HG03521 (cell line): Measurements from ENCODE around the gene AP5B1.

Experiments used
- ATAC-seq: cut with Tn5 transposase; IDR thresholded peaks from one replicate; pipeline ENCODE4 v1.9.1; 2021; ENCODE audit warnings: mild to moderate bottlenecking, moderate library complexity; ENCODE audit not compliant: unreplicated experiment

Gene AP5B1, protein sequence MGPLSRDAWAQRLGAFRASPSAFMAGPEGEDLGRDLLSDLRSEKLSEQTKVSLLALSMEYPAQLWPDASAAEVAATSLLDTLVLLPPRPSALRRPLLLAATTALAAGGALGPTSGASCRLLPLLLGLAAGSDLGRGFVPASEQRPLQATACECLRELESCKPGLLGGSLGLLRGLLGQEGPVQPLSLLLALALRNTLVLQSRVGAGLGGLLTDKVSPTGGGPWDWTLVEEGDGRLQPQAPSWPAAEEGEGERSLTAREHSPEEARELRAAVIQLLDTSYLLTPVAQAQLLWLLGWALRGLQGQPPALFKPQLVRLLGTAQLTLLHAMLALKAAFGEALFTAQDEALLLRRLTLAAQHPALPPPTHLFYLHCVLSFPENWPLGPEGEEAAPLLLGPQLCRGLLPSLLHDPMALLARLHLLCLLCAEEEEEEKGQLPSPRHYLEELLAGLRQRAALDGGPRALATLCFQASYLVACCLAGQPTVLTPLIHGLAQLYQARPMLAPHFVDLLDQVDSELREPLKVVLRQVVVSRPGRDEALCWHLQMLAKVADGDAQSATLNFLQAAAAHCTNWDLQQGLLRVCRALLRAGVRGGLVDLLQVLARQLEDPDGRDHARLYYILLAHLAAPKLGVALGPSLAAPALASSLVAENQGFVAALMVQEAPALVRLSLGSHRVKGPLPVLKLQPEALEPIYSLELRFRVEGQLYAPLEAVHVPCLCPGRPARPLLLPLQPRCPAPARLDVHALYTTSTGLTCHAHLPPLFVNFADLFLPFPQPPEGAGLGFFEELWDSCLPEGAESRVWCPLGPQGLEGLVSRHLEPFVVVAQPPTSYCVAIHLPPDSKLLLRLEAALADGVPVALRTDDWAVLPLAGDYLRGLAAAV

DNA sequence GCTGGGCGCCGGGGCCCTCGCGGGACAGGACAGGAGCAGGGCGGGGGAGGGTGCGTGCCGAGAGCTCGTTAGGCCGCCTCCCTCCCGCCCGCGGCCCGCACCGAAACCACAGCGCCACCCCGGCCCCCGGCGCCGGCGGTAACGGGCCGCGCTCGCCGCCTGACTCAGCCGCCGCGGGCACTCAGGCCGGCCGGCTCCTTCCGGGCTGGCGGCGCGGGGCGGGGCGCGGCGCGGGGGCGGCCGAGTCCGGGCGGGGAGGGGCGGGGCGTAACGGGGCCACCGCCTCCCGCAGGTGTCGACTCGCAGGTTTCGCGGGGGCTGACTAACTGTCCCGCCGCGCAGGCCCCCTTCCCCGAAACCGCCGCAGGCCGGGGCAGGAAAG is at the start of gene AP5B1:
TSS of gene AP5B1 (minus strand) at position 207 of the 382 bp plus-strand sequence. CDS start 385 bp downstream, outside the sequence.
- peak; percentile 57 for ATAC-seq

DNA sequence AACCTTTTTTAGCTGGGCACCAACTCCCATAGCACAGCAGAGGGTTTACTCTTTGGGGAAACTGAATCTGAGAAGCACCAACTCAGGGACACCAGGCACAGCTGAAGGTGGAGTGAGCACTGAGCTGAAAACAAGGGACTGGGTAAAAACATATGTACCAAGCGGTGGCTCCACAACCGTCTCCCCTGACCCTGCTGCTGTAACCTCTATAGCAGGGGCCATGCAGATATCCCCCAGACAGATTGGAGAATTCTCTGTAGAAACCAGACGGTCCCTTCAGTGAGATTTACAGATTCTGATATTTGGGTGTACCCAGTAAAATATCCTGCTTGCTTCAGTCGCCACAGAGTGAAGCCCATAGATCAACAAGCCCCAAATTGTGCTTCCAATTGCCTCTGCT is 48.7 kb upstream of the AP5B1 start:
- no peak for ATAC-seq

DNA sequence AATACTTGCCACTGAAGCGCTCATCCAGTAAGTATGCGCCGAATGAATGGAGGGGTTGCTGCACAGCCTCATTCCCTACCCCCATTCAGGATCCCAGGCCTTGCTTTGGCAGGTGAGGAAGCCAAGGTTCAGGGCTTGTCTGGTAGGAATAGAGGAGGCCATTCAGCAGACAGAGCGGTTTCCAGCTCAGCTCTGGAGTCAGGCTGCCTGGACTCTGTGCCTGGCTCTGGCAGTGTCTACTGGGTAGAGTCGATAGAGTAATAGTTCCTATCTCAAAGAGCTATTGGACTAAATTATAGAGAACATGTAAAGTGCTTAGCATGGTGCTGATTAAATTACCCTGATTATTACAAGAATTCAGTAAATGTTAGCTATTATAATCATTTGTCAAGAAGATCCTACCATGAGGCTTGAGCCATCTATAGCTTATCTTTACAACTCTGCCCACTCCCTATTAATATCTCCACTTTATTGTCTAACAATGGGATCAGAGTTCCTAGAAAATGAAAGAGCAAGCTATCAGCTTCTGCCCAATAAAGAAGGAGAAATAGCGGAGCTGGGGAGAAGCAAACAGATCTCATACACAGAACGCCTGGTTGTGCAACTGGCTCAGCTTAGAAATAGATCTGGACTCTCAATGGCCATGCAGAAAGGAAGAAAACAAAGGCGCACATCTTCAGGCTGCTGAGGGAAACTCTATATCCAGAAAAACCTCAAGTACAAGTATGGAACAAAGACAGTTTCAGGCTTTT is 46.4 kb upstream of the AP5B1 start:
- ATAC-seq = no peak

DNA sequence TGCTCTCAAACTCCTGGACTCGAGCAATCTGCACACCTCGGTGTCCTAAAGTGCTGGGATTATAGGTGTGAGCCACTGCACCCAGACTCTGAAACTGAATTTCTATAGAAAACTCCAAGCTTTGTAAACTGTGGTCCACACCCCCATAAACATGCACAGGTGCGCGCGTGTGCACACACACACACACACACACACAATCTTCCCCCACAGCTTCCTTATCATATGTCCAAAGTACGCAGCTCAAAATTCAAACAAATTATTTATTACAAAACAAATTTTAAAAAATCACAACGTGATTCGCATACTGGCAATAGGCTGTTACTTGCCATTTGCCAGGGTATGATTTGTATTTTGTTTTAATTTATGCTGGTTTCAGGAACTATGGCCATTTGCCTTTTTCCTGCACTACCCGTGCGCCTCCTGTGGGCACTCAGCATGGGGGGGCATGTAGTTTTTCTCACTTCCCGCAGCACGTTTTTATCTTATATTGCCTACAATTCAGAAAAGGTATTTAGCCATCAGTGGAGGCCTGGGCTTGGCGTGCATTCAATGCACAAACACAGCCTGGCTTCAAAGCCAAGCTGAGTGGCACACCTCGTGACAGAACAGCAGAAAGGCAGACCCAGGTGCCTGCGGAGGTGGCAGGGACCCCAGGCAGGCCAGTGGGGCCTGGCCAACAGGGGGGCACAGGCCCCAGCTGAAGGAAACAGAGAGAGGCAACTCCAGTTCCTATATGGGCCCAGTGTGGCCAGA is 42.2 kb upstream of the AP5B1 start:
- ATAC-seq = no peak

DNA sequence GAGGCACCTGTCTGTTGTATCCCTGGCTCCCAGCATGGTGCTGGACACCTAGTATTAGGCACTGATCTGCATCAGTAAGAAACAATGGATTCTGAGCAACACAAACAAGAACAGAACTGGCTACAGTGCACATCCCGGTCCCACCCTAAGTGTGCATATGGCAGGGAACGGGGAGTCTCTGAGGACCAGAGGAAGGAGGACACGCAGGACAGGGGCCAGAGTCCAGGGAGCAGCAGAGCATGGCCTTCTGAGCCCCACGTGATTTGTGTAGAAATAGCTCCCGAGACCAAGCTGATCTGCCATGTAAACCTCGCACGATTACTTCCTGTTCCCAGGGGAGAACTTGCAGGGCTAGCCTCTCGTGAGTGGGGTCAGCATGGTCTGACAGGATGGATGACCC is 40.3 kb upstream of the AP5B1 start:
- no peak for ATAC-seq

DNA sequence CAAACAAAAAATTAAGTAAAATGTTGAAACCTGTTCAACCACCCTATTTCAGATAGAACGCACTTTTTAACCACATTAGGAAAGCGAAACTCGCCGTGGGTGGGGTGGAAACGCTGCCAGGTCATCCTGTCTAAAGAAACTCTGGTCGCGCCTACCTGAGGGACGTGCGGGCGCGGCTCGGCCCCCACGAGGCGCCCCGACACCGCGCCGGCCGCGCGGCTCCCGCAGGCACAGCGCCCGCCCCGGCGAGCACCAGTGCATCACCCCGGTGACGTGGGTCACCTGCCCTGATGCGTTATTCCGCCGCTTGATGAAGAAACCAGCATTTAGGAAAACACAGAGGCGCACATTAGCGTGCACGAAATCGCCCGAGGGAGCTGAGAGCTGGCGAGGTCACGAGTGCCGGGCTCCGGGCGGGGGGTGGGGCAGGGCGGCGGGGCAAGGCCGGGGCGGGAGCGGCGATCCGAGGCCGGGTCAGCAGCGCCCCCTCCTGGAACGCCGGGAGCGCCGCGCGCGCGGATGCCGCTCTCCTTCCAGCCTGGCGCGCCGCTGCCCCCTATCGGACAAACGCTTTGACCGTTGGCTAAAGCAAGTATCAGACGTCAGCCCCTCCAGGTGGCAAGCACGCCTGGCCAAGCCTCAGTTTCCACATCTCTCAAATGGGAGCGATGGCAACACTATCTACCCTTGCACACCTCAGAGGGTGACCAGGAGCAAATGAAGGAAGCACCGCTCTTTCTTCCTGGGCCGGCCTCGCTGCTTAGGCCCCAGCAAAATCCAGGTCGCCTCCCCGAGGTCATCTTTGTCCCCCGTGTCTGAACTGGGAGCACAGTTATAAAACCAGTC is 37.3 kb upstream of the AP5B1 start:
- peak; percentile 96 for ATAC-seq

DNA sequence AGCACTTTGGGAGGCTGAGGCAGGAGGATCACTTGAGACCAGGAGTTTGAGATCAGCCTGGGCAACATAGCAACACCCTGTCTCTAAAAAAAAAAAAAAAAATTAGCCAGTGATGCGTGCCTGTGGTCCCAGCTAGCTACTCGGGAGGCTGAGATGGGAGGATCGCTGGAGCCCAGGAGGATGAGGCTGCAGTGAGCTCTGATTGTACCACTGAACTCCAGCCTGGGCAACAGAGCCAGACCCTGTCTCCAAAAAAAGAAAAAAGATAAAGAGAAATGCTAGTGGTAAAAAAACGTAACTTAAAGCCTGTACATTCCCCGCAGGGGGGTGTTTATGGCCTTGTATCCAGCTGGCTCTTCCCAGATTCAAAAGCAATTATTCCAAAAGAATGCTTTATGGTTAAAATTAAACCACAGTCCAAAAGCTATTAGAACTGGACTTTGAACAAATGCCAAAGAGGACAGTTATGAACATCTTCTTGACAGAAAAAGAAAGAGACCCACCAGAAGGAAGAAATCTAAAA is 36.6 kb upstream of the AP5B1 start:
- no peak for ATAC-seq

DNA sequence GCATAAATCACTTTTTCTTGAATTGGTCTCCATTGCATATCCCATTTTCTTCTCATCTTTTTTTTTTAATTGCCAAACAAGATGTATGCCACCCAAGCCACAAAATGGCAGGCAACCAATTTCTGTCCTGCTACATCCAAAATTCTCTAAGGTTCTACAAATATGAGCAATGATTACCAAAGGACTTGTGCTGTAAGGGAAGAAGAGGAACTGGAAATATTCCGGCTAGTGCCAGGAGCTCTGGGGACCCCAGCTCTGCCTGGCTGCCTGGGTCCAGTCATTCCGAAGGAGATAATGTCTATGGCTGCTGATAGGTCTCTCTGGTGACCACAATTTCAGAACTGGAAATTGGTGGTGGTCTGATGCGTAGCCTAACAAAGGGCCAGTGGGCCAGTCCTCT is 35.9 kb upstream of the AP5B1 start:
- no peak for ATAC-seq

DNA sequence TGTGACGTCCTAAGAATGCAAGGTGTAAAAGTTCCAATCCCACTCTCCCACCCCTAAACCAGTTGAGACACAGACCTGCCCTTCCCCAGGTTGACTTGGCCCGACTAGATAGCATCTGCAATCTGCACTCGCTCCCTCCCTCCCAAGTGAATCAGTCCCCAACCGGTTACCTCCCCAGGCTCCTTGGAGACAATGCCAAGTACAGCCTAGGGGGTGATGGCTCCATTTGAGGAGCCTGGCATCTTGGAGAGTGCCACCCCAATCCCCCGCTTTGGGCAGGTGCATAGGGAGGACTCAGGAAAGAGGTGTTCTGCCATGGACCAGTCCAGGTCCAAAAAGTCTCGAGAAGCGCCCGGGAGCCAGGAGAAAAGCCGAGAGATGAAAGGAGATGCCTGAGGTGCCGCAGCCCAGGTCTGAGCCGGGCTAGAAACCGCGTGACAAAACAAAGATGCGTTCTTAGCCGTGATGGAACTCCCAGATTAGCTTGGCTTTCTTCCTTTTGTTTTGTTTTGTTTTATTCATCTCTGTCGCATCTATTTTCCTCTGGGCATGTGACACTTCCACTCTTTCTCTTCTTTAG is 34.3 kb upstream of the AP5B1 start:
- no peak for ATAC-seq

DNA sequence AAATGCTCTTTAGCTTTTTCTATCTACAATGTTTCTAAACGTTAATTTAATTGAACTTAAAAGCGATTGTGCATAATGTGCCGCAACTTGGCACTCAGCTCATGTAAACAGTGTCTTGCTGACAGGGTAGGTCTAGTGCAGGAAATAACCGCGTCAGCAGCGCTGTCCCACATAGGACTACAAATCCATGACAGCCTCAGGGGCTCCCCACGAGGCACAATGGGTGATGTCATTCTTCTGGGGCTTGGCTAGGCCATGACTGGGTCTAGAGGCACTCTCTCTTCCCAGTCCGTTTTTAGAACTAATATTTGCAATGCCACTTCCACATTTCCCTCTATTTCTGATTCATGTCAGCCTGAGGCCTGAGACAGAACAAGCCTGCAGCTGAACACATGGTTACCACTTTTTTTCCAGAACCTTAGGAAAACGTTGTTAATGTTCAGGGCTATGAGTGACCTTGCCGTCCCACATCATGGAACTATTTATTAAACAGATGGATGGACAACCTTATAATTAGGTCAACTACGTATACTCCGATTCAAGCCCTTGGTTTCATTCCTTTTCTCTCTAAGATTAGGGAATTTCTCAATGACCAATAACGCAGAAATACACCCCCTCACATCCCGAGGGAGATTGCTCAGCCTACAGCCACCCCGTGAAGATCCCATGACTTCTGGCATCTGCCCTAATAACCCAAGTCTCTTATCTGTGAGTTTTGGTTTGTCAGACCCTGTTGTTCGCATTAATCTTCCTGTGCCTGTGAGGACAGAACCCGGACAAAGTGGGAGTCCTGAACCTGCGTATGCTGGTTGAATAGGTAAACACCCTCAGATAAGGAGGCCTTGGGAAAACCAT is 33.6 kb upstream of the AP5B1 start:
- ATAC-seq = no peak

DNA sequence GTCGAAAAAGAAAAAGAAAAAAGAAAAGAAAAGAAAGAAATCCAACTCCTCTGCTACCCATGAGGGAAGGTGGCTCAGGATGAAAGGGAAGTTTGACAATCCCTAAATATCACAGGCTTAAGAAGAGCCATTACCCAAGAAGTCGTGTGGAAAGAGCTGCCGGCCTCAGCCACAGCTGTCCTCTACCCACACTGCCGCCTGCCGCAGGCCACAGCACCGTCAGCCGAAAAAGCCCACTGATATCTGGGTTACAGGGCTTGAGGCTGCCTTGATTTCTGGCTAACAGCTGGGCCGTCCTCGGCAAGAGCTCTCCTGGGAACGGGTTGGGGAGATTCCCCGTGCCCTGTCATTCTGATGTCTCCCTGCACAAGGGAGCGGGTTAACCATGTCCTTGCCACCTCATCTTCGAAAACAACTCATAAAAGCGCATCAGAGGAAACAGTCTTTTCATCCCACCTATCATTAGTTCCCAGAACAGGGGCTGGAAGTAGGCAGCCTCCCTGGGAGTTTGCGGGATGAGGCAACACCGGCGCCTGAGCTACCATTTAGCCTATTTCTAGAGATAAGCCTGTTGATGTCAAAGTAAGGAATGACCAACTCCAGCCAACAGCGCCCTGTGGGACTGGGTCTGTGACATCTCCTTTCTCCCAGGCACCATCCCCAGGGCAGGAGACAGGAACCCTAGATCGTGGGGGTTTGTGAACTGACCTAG is 31.1 kb upstream of the AP5B1 start:
- no peak for ATAC-seq

DNA sequence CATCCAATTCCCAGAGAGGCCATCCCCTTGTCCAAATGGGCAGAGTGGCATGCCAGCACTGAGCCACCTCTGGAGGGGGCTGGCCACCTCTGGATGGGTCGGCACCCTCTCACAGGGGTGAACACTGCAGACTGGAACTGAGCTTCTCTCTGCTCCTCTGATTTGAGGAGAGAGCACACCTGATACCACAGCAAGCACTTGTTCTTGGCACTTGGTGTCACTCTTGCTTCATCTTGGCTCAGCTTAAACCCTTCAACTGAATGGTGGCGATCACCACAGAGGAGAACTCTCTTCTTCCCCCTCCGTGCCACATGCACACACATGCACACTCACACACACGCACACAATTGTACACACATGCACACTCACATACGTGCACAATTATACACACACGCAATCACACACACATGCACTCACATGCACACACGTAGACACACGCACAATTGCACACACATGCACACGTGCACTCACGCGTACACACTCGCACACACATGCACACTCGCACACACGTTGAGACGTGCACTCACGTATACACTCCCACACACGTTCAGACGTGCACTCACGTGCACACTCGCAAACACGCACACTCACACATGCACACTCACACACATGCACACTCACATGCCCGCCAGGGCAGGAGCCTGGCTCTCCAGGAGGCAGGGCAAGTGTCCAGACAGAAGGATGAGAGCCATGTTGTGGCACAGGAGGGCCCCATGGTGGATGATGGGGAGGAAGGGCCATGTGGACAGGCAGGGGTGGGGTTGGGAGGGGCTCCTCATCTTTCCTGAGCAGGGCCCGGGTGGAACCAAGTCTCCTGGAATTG is 29.5 kb upstream of the AP5B1 start:
- no peak for ATAC-seq

DNA sequence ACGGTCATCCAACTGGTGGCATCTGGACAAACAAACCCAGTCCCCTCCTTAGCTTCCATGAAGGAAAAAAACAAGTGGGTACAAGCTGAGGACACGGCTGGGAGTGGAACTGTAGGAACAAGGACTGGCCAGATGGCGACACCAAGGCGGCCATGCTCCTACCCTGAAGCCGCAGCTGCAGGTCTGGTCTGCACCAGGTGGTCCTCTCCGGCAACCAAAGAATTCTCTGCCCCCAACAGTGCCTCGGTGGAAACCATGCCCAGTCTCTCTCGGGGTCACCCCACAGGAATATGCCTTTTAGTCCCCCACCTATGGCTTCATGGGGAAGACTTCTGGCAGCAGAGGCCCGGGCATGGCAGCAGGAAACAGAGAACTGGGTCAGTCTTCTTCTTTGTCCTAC is 28.7 kb upstream of the AP5B1 start:
- no peak for ATAC-seq

DNA sequence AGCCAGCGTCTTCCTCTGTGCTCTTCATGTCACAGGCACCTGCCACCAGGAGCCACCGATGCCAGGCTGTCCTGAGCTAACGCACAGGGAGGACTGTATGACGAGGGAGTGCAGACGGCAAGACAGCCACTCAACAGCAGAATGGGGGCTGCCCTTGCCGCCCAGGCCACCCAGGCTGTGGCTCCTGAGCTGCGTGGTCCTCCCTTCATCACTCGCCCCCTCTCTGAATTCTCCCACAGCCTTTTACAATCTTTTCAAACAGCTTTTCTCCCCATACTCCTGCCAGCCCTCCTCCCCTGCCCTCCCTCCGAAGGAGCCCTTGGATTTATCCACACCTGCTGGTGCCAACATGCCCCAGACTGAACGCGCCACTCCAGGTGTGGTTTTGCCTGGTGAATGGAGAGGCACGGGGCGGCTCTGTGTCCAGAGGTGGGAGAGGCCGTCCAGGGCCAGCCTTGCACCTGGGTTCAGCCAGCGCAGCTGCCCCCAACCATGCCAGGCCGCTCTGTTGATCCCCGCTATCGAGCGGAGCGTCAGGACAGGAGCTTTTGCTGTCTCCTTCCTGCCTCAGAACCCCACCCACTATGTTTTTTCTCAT is 28.1 kb upstream of the AP5B1 start:
- ATAC-seq = no peak

DNA sequence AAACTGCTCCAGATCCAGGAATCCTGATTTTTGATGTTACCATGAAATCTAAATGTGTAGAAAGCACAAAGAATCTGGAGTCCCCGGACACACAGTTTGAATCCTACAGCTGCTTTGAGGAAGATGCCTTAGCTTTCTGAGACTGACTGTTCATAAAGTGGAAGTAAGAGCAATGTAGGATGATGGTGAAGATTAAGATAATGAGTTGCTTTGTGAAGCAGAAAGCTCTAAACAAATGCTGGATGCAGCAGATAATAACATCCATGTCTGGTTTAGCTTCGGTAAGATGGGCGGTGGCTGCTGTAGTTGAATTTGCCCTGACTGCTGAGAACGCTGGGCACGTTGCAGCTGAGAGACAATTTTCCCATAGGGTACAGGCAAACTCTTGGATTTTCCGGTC is 26.2 kb upstream of the AP5B1 start:
- ATAC-seq = no peak

DNA sequence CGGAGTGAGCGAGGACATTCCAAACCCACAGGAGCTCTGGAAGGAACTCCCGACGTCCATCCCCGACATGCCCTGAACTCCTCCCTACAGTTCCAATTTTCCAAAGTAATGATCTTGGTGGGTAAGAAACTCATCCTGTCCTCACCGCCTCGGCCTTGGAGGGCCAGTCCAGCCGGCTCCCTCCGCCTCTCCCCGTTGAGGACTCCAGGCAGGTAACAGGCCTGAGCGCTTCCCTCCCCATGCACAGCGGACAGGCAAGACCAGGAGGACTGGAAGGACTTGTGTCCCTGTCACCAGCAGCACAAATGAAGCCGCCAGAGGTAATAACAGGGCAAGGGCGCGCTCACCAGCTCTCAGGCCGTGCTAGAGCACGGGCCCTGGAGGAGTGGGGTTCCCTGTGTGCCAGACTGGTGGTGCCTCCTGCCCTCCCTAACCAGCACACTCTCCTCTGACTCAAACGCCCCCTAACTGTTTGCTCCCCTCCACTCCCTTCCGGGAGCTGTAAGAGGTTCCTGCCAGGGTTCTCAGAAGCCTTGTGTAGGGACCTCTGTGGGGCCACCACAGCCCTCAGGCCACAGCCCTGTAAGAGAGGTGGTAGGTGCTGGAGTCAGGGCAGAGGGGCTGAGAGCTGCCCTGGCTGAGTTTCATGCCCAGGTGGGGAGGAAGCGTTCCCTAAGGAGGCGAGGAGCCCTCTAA is 23.2 kb upstream of the AP5B1 start:
- no peak for ATAC-seq
